ENCODE data around the gene SH3TC2.
"Not testable (repeated sequence)": the region's sequence is repeated elsewhere in the genome, so short reads cannot be mapped to it uniquely, and the experiment has no call there.

SH3TC2 gene

DNA sequence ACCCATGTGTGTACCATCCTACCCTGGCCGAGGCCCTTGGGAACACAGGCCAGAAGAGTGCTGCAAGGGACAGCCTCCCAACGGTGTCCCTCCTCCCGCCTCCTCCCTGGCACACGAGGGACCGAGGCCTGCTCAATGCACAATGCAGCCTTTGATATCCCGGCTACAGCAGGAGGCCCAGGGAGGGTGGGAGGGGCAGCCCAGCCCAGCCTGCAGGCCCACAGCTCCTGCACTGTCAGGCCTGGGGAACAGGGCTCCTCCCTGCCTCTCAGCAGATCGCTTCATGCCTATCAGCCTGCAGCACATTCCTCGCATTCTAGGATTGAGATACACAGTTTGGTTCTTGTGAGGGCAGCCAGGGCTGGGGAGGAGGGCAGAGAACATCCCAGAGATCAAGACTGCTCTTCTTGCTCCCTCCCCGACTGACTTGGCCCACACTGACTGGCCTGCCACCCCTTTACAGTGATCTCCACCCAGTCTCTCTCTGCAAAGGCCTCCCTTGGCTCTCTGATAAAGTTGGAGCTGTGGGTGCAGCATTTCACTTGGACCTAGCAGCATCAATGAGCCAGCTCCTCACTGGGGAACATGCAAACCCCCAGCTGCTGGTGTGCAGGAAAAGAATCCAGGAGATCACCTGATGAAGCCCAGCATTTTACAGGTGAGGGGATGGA lies at the start of gene SH3TC2:
SH3TC2 (minus strand) TSS at position 46 of the 671 bp plus-strand sequence; CDS start at position 6, 40 bp downstream.
- H3K36me3 Mint-ChIP-seq = peaks cover 7% of the 10 kb centered on the region
- H3K27ac Mint-ChIP-seq = no peak within 1 kb of the TSS
- H3K4me3 Mint-ChIP-seq = no peak within 1 kb of the TSS
- no peaks in the 10 kb centered on the region for H3K4me1 Mint-ChIP-seq (ENCODE audit: low read depth)
- H3K9me3 Mint-ChIP-seq (ENCODE audit: low read depth) = peaks cover 4% of the 10 kb centered on the region
- no peaks in the 10 kb centered on the region for H3K27me3 Mint-ChIP-seq

DNA sequence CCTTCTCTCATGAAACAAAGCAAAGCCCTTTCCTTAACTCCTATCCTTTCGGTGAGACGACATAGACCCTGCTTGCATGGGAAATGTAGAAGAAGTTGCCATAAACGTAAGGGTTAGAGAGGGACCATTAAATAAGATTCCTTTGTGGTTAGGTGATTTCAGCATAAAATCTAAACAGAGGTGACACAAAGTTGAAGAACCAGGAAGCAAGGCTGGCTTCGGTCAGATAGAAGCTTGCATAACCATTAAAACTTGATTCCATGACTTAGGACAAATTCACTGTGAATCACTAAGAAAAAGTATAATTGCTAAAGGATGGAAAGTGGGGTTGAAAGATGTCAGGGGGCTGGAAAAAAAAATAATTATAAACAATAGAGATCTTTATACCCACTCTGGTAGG lies 47.5 kb upstream of the SH3TC2 start:
- Mint-ChIP-seq H3K4me3 (no peak overlapping the region), H3K4me1 (ENCODE audit: low read depth) (no peaks in the 10 kb centered on the region), H3K27ac (no peak overlapping the region), H3K9me3 (ENCODE audit: low read depth) (no peaks in the 10 kb centered on the region), H3K36me3 (no peaks in the 10 kb centered on the region), H3K27me3 (peaks cover 1% of the 10 kb centered on the region)

DNA sequence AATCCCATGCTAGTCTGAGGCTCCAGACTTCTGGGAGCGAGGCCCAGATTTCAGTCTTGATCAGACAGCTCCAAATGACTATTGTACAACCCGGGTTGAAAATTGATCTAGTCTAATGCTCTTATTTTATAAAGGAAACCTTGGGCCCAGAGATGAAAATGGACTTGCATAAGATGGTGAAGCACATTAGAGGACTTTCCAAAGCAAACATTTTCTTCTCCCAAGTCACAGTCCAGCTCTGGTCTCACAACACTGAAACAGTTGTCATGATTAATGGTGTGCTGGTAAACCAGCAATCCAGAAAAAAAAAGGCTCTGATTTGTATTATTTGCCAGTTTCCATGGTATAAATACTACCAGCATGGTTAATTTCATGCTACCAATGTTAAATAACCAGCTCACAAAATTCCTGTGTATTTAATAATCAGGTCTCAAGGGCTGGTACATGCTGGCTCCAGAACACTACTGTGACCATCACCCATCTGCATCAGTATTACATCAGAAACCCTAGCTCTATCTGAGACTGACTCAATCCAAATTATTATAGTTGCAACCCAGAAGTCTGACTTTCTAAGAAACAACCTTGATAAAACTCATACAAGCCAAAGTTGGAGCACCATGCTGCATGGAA lies 45.9 kb upstream of the SH3TC2 start:
- Mint-ChIP-seq H3K4me3 (no peak overlapping the region), H3K27ac (no peak overlapping the region), H3K9me3 (ENCODE audit: low read depth) (no peaks in the 10 kb centered on the region), H3K4me1 (ENCODE audit: low read depth) (no peaks in the 10 kb centered on the region), H3K27me3 (no peaks in the 10 kb centered on the region), H3K36me3 (no peaks in the 10 kb centered on the region)

DNA sequence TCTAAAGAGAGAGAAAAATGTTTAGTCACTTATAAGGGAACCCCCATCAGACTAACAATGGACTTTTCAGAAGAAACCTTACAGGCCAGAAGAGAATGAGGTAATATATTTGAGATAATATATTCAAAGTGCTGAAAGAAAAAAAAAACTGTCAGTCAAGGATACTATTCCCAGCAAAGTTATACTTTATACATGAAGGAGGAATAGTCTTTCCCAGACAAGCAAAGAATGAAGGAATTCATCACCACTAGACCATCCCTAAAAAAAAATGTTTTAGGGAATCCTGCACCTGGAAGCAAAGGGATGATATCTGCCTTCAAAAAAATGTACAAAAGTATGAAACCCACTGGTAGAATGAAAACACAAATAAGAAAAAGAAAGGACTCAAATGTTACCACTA lies 37.5 kb upstream of the SH3TC2 start:
- no peak overlapping the region for H3K27ac Mint-ChIP-seq
- peaks cover 45% of the 10 kb centered on the region for H3K9me3 Mint-ChIP-seq (ENCODE audit: low read depth)
- H3K36me3 Mint-ChIP-seq = peaks cover 20% of the 10 kb centered on the region
- no peak overlapping the region for H3K4me3 Mint-ChIP-seq
- no peaks in the 10 kb centered on the region for H3K4me1 Mint-ChIP-seq (ENCODE audit: low read depth)
- H3K27me3 Mint-ChIP-seq = peaks cover 7% of the 10 kb centered on the region

DNA sequence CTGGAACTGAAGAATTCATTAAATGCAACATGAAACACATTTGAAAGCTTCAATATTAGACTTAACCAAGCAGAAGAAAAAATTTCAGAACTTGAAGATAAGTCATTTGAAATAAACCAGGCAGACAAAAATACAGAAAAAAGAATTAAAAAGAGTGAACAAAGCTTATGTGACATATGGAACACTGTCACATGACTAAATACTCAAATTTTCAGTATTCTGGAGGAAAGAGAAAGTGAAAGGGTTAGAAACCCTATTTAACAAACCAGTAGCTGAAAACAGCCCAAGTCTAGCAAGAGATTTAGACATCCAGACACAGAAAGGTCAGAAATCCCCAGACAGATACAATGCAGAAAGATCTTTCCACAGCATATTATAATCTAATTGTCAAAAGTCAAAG lies 37.1 kb upstream of the SH3TC2 start:
- Mint-ChIP-seq H3K27ac (no peak overlapping the region), H3K4me1 (ENCODE audit: low read depth) (no peaks in the 10 kb centered on the region)

DNA sequence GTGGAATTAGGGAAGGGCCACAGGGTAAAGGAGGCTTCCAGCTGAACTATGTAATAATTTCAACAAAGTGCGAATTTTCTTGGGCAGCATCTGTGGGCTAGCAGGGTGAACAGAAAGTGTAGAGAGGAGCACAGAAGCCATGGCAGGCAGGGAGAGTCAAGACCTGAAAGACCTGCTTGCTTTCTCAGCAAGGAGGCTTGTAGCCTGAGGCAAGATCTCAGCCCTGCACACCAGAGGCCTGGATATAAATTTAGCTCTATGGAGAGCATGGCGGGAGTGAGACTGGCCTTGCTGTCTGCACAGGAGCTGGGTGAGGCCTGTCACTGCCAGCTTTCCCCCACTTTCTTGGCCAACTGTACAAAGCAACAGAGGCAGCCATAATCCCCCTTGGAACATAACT lies 32.1 kb upstream of the SH3TC2 start:
- Mint-ChIP-seq H3K9me3 (ENCODE audit: low read depth) (peaks cover 36% of the 10 kb centered on the region), H3K27me3 (peaks cover 9% of the 10 kb centered on the region), H3K4me3 (no peak overlapping the region), H3K27ac (no peak overlapping the region), H3K4me1 (ENCODE audit: low read depth) (no peaks in the 10 kb centered on the region), H3K36me3 (peaks cover 18% of the 10 kb centered on the region)

More for the DNA sequence above, 37.1 kb upstream of the SH3TC2 start:
- peaks cover 7% of the 10 kb centered on the region for H3K27me3 Mint-ChIP-seq
- peaks cover 45% of the 10 kb centered on the region for H3K9me3 Mint-ChIP-seq (ENCODE audit: low read depth)
- no peak overlapping the region for H3K4me3 Mint-ChIP-seq
- peaks cover 21% of the 10 kb centered on the region for H3K36me3 Mint-ChIP-seq

DNA sequence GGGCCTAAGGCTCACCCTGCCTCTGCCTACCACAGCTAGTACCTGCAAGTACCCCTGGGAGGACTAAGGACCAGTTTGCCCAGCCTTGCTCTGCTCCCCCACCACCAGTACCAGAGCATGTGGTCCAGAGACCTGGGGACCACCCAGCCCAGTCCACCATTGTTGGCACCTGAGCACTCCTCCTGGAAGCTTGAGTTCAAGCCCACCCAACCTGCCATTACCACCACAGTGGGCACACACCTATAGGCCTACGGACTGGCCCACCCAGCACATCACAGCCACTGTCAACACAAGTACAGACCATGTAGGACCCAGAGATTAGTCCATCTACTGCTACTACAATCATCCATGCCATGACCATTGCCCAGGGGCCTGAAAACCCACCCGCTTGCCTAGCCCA lies 30.8 kb upstream of the SH3TC2 start:
- Mint-ChIP-seq H3K4me3 (no peak overlapping the region), H3K9me3 (ENCODE audit: low read depth) (peaks cover 24% of the 10 kb centered on the region), H3K27me3 (peaks cover 9% of the 10 kb centered on the region)

DNA sequence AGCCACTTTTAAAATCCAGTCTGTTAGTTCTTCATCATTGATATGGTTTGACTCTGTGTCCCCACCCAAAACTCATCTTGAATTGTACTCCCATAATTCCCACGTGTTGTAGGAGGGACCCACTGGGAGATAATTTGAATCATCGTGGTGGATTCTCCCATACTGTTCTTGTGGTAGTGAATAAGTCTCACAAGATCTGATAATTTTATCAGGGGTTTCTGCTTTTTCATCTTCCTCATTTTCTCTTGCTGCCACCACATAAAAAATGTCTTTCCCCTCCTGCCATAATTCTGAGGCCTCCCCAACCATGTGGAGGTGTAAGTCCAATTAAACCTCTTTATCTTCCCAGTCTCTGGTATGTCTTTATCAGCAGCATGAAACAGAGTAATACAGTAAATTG lies 26.9 kb upstream of the SH3TC2 start:
- peaks cover 7% of the 10 kb centered on the region for H3K36me3 Mint-ChIP-seq
- H3K4me3 Mint-ChIP-seq = no peak overlapping the region
- no peak overlapping the region for H3K27ac Mint-ChIP-seq
- peaks cover 13% of the 10 kb centered on the region for H3K27me3 Mint-ChIP-seq
- peaks cover 12% of the 10 kb centered on the region for H3K9me3 Mint-ChIP-seq (ENCODE audit: low read depth)
- no peaks in the 10 kb centered on the region for H3K4me1 Mint-ChIP-seq (ENCODE audit: low read depth)

More for the DNA sequence above, 30.8 kb upstream of the SH3TC2 start:
- Mint-ChIP-seq H3K27ac (no peak overlapping the region), H3K36me3 (peaks cover 15% of the 10 kb centered on the region), H3K4me1 (ENCODE audit: low read depth) (no peaks in the 10 kb centered on the region)

DNA sequence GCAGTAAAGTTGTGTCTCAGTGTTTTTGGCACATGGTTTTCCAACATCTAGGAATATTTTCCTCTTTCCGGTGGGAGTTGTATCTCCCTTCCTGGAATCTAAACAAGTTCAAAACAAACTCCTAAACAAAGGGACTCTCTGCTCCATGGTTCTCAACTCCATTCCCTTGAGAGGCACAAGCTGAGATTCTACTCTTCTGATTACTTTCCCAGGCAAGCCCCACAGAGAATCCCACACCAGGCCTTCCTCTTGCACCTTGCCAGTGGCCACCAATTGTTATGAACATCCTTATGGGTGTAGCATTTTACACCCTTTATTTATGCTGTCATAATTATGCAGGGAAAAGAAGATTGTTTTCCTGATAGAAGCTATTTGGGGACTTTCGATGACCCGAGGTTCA lies 25.8 kb upstream of the SH3TC2 start:
- Mint-ChIP-seq H3K4me1 (ENCODE audit: low read depth) (no peaks in the 10 kb centered on the region), H3K36me3 (peaks cover 7% of the 10 kb centered on the region), H3K27ac (no peak overlapping the region), H3K9me3 (ENCODE audit: low read depth) (peaks cover 7% of the 10 kb centered on the region), H3K4me3 (no peak overlapping the region), H3K27me3 (peaks cover 10% of the 10 kb centered on the region)

DNA sequence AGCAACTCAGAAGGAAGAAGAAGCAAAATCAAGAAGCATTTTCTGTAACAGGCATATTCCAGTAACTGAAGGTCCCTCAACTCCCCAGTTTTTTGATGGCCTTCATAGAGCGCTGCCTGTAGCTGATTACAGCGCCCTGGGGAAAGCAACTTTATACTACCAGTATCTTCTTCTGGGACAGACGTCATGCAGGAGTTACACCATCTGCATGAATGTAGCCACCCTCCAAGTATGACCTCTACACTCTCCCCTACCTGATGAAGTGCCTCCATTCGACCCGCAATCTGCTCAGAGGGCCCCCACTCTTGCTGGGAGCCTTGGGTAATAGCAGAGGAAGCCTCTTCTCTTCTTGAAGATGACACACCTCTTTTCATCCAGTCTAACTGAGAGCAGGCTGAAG lies 21.0 kb upstream of the SH3TC2 start:
- no peaks in the 10 kb centered on the region for H3K9me3 Mint-ChIP-seq (ENCODE audit: low read depth)
- H3K4me1 Mint-ChIP-seq (ENCODE audit: low read depth) = peaks cover 8% of the 10 kb centered on the region
- peaks cover 6% of the 10 kb centered on the region for H3K27me3 Mint-ChIP-seq
- no peak overlapping the region for H3K4me3 Mint-ChIP-seq
- H3K36me3 Mint-ChIP-seq = no peaks in the 10 kb centered on the region
- H3K27ac Mint-ChIP-seq = no peak overlapping the region

DNA sequence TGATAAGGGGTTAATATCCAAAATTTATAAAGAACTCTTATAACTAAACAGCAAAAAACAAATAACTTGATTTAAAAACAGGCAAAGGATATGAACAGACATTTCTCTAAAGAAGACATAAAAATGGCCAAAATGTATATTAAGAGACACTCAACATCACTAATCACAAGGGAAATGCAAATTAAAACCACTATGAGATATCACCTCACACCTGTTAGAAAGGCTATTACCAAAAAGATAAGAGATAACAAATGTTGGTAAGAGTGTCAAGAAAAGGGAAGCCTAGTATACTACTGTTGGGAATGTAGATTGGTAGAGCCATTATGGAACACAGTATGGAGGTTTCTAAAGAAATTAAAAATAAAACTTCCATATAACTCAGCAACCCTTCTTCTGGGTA lies 19.4 kb upstream of the SH3TC2 start:
- Mint-ChIP-seq H3K9me3 (ENCODE audit: low read depth) (no peaks in the 10 kb centered on the region), H3K4me1 (ENCODE audit: low read depth) (peaks cover 8% of the 10 kb centered on the region), H3K4me3 (no peak overlapping the region), H3K27me3 (peaks cover 5% of the 10 kb centered on the region), H3K27ac (no peak overlapping the region), H3K36me3 (no peaks in the 10 kb centered on the region)

DNA sequence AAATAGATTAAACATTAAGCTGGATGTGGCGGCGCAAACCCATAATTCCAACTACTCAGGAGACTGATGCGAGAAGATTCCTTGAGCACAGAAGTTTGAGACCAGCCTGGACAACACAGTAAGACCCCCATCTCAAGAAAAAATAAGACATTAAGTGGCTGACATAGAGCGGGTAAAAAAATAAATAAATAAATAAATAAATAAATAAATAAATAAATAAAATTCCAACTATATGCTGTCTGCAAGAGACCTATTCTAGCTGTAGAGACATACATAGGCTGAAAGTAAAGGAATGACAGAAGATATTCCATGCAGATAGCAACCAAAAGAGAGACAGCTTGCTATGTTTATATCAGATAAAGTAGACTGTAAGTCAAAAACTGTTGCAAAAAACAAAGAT lies 17.4 kb upstream of the SH3TC2 start:
- H3K4me3 Mint-ChIP-seq = no peak overlapping the region
- no peaks in the 10 kb centered on the region for H3K36me3 Mint-ChIP-seq
- no peak overlapping the region for H3K27ac Mint-ChIP-seq
- H3K4me1 Mint-ChIP-seq (ENCODE audit: low read depth) = peaks cover 8% of the 10 kb centered on the region
- no peaks in the 10 kb centered on the region for H3K9me3 Mint-ChIP-seq (ENCODE audit: low read depth)
- peaks cover 7% of the 10 kb centered on the region for H3K27me3 Mint-ChIP-seq

DNA sequence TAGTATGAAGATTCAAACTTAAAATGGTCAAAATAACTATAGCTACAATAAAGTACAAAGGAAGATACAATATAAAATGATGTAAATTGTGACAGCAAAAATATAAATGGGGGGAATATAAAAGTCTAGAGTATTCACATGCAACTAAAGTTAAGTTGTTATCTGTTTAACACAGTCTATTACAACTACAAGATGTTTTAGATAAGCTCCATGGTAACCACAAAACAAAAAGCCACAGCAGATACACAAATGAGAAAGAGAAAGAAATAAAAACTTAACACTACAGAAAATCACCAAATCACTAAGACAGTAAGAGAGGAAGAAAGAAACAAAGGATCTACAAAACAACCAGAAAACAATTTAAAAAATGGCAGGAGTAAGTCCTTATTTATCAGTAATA lies 17.0 kb upstream of the SH3TC2 start:
- H3K4me1 Mint-ChIP-seq (ENCODE audit: low read depth) = peaks cover 8% of the 10 kb centered on the region
- no peaks in the 10 kb centered on the region for H3K36me3 Mint-ChIP-seq
- no peaks in the 10 kb centered on the region for H3K9me3 Mint-ChIP-seq (ENCODE audit: low read depth)
- H3K27me3 Mint-ChIP-seq = peaks cover 7% of the 10 kb centered on the region
- no peak overlapping the region for H3K27ac Mint-ChIP-seq
- H3K4me3 Mint-ChIP-seq = no peak overlapping the region

DNA sequence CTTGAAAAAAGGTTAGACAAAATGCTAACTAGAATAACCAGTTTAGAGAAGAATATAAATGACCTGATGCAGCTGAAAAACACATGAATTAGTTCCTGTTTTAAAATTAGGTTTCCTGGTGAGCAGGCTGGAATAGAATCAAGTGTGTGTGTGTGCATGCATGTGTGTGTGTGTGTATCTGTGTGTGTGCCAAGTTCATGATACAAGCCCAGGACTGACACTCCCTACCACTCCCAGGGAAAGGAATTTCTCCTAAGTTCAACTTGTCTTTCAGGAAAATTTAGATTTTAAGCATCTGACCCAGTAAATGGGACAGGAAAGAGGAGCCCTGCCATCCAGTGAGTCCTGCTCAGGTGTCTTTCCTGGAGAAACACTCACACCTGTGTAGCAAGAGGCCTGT lies 11.2 kb upstream of the SH3TC2 start:
- not testable (repeated sequence) for H3K9me3 Mint-ChIP-seq (ENCODE audit: low read depth); H3K4me1 Mint-ChIP-seq (ENCODE audit: low read depth); H3K4me3 Mint-ChIP-seq; H3K36me3 Mint-ChIP-seq; H3K27ac Mint-ChIP-seq
- peaks cover 18% of the 10 kb centered on the region for H3K27me3 Mint-ChIP-seq

DNA sequence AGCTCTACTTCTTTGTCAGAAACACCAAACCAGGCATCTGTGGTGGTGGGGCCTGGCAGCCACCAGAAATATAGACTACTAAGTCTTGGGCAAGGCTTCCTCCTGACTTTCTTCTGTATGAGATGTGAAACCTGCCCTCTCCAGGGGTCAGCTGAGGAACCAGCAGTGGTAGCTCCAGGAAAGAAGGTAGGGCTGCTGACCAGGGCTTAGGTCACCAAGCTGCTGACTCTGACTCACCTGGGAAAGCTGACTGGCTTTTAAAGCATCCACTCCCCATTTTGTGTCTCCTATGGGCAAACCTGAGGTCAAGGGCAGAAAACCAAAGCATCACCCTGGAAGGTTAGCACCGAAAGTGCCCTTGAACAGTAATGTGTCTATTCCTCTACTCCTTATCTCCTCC lies 10.4 kb upstream of the SH3TC2 start:
- Mint-ChIP-seq H3K27me3 (peaks cover 18% of the 10 kb centered on the region), H3K4me1 (ENCODE audit: low read depth) (no peaks in the 10 kb centered on the region), H3K4me3 (no peak overlapping the region), H3K36me3 (no peaks in the 10 kb centered on the region), H3K27ac (no peak overlapping the region), H3K9me3 (ENCODE audit: low read depth) (no peaks in the 10 kb centered on the region)

DNA sequence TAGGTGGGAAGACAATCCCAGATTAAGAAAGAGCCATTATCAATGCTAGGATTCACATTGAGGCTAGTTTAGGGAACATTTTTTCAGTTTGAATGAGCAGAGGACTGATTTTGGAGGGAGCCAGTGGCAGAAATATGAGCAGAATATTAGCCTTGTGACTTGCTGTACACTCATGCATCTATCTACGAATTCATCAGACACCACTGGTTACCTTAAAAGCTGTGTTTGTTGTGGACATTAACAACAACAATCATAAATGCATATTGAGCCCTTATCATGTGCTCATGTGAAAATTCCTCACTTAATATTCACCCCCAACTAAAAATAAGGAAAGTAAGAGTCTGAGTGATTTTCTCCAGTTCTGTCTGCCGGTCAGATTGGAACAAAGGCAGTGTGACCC lies 9.9 kb upstream of the SH3TC2 start:
- H3K4me3 Mint-ChIP-seq = no peak overlapping the region
- no peaks in the 10 kb centered on the region for H3K9me3 Mint-ChIP-seq (ENCODE audit: low read depth)
- H3K27me3 Mint-ChIP-seq = peaks cover 18% of the 10 kb centered on the region
- no peaks in the 10 kb centered on the region for H3K4me1 Mint-ChIP-seq (ENCODE audit: low read depth)
- no peak overlapping the region for H3K27ac Mint-ChIP-seq
- no peaks in the 10 kb centered on the region for H3K36me3 Mint-ChIP-seq
